Endothelial cell (in vitro differentiated cells): ENCODE measurements around the gene NME8. TPM values are rescaled to one million over a fixed set of nuclear protein-coding genes. Genes with fewer than 3 reads are reported as not detected.

ENCODE experiments used
- DNase-seq: peaks from one replicate; pipeline ENCODE4 v3.0.0; 2021; ENCODE audit warnings: low spot score
- H3K27ac Mint-ChIP-seq: one replicate; pipeline ENCODE4 v1.8.0; 2021; ENCODE audit warnings: mixed read lengths, inconsistent platforms; ENCODE audit not compliant: unreplicated experiment
- H3K27me3 Mint-ChIP-seq: one replicate; pipeline ENCODE4 v1.8.0; 2021; ENCODE audit warnings: mild to moderate bottlenecking, moderate library complexity, mixed read lengths, inconsistent platforms; ENCODE audit not compliant: unreplicated experiment
- H3K36me3 Mint-ChIP-seq: one replicate; pipeline ENCODE4 v1.8.0; 2021; ENCODE audit warnings: mild to moderate bottlenecking, low read depth, mixed read lengths, inconsistent platforms; ENCODE audit not compliant: unreplicated experiment
- H3K4me1 Mint-ChIP-seq: one replicate; pipeline ENCODE4 v1.8.0; 2021; ENCODE audit warnings: mild to moderate bottlenecking, mixed read lengths, inconsistent platforms; ENCODE audit not compliant: unreplicated experiment
- H3K4me3 Mint-ChIP-seq: one replicate; pipeline ENCODE4 v1.8.0; 2021; ENCODE audit warnings: mild to moderate bottlenecking, mixed read lengths, inconsistent platforms; ENCODE audit not compliant: unreplicated experiment
- H3K9me3 Mint-ChIP-seq: one replicate; pipeline ENCODE4 v1.8.0; 2021; ENCODE audit warnings: mixed read lengths, inconsistent platforms; ENCODE audit not compliant: unreplicated experiment
- CTCF ChIP-seq: fragments of 200-600 bp; sonication (generic); IDR thresholded peaks from one replicate; pipeline ENCODE4 v1.5.0; 2021; ENCODE audit warnings: antibody characterized with exemption; ENCODE audit not compliant: unreplicated experiment
- total RNA-seq: library from RNA; stranded (reverse); fragmentation: NEBNext Ultra II Directional; extraction: Animal tissue kit (Norgen Biotek cat#: 25700); gene quantifications from one replicate; pipeline ENCODE4 v1.2.1, GENCODE V29; 2021; ENCODE audit not compliant: unreplicated experiment

NME8 gene
- total RNA-seq, 1 donor from 2014 or later = not detected

DNA sequence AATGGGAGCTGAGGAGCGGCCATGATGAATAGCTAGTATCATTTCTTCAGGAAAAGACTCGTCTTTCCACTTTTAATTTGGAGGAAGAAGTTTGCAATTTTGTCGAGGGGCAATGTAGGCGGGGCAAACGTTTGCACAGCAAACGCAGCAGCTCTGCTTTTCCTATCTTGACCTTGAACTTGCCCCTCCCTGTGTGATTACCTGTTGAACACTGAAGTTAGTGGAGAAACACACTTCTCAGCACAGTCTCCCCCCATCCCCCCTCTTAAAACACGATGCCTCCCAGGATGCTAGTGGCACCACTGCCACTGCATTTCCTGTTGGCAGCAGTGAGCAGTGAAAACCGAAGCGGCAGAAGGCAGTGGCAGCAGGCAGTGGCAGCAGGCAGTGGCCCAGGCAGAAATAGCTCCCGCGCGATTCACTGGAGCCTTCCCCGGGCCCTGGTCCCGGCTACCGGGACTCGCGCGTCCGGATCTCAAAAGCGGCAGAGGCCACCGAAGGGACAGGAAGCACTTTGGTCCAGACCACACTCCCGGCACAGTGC is 72.0 kb downstream of the NME8 start, which contains the start of gene EPDR1:
TSS of gene EPDR1 (plus strand) at position 336 of the 544 bp plus-strand sequence. CDS start 300 bp downstream, outside the sequence.
- no peak for TF ChIP-seq CTCF
- Mint-ChIP-seq H3K4me1 (peaks cover 11% of the 10 kb centered on the region), H3K9me3 (no peaks in the 10 kb centered on the region), H3K36me3 (no peaks in the 10 kb centered on the region), H3K27ac (peak within 1 kb of the TSS; percentile 24), H3K27me3 (peaks cover 6% of the 10 kb centered on the region), H3K4me3 (peak within 1 kb of the TSS; percentile 90)
- peak; percentile 65 for DNase-seq

DNA sequence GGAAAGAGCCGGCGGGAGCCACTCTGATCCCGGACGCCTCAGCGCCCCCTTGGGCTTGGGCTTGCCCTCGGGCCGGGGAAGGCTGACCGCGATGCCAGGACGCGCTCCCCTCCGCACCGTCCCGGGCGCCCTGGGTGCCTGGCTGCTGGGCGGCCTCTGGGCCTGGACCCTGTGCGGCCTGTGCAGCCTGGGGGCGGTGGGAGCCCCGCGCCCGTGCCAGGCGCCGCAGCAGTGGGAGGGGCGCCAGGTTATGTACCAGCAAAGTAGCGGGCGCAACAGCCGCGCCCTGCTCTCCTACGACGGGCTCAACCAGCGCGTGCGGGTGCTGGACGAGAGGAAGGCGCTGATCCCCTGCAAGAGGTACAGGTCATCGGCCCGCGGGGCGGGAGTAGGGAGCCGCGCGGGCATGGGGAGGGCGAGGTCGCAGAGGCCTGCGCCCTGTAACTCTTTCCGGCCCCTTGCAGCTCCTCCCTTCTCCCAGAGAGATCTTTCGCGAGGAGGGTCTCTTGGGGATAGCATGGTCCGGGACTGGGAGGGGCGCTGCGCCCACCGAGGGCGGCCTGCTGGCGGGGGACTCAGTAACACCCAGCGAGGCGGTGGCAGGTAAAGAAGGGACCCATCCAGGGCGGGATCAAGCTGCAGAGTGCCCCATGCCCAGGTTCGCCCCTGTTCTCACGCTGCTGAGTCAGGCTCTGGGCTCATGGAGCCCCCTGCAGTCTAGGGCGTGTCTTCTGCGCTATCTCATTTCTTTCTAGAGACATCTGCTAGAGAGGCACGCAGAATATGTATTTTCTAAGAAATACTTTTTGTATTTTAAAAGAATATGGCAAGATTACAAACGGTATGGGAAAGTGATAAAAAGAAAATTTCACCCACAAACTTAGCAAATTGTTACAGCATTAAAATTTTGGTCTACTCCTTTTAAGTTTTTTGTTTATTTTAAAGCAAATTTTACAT is 72.7 kb downstream of the NME8 start:
- Mint-ChIP-seq H3K4me3 (peak overlapping the region; percentile 90), H3K27me3 (peaks cover 4% of the 10 kb centered on the region), H3K9me3 (no peaks in the 10 kb centered on the region), H3K27ac (no peak overlapping the region), H3K36me3 (peaks cover 4% of the 10 kb centered on the region), H3K4me1 (peaks cover 11% of the 10 kb centered on the region)
- peak; percentile 31 for DNase-seq
- peak; percentile 28 for TF ChIP-seq CTCF

DNA sequence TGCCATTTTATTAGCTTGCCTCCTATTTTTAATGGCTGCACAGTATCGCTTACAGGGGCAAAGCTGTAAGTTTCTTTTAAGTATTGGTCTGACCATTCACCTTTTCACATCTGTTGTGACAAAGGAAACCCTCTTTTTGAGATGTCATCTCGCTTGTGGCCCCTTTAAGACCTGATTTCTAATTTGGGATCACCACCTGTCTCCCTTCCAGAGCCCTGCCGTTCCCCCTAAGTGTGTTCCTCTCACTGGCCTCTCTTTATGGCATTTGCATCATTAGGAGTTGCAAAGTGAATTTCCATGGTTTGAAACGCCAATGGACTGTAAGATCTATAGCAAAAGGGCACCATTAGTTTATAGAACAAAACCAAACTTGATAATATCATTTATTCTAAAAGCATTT is 73.5 kb downstream of the NME8 start:
- Mint-ChIP-seq H3K4me1 (peaks cover 11% of the 10 kb centered on the region), H3K27me3 (peaks cover 4% of the 10 kb centered on the region)

GRCh38 chr7:37923996-37924395 is 75.6 kb downstream of the NME8 start:
- Mint-ChIP-seq H3K27ac (no peak overlapping the region), H3K4me1 (peaks cover 5% of the 10 kb centered on the region), H3K27me3 (peaks cover 1% of the 10 kb centered on the region), H3K4me3 (no peak overlapping the region), H3K36me3 (peaks cover 8% of the 10 kb centered on the region), H3K9me3 (no peaks in the 10 kb centered on the region)
- no peak for DNase-seq
- TF ChIP-seq CTCF = no peak

More for the DNA sequence above, 73.5 kb downstream of the NME8 start:
- peaks cover 8% of the 10 kb centered on the region for H3K36me3 Mint-ChIP-seq
- no peak overlapping the region for H3K27ac Mint-ChIP-seq
- H3K4me3 Mint-ChIP-seq = peak overlapping the region; percentile 13
- no peak for TF ChIP-seq CTCF
- no peaks in the 10 kb centered on the region for H3K9me3 Mint-ChIP-seq
- DNase-seq = no peak
